DND-41 (cell line): ENCODE results near the gene SLC39A5.

Source experiments
- ATAC-seq: fragments of 200-7000 bp; cut with Tn5 transposase; 3 replicates; pipeline ENCODE4 v1.9.1; 2021; ENCODE audit warnings: low read depth; ENCODE audit not compliant: insufficient read depth
- DNase-seq: peaks from one replicate; pipeline ENCODE4 v3.0.0-alpha.2; 2020
- H2AFZ ChIP-seq: 2 replicates; pipeline ENCODE4 v1.6.0; 2012; ENCODE audit warnings: low read depth, low read length
- H3K27ac ChIP-seq: 2 replicates; pipeline ENCODE4 v1.5.1; 2012; ENCODE audit warnings: low read length, inconsistent platforms
- H3K27me3 ChIP-seq: fragments of 200-600 bp; sonication (generic); 2 replicates; pipeline ENCODE4 v1.6.0; 2012; ENCODE audit warnings: low read length, mild to moderate bottlenecking, inconsistent platforms; ENCODE audit not compliant: insufficient read depth, poor library complexity
- H3K36me3 ChIP-seq: 2 replicates; pipeline ENCODE4 v1.5.1; 2012; ENCODE audit warnings: low read length, inconsistent platforms; ENCODE audit not compliant: insufficient read depth
- H3K4me1 ChIP-seq: 2 replicates; pipeline ENCODE4 v1.5.1; 2012; ENCODE audit warnings: mild to moderate bottlenecking, low read length; ENCODE audit not compliant: insufficient read depth
- H3K4me2 ChIP-seq: 2 replicates; pipeline ENCODE4 v1.6.0; 2012; ENCODE audit warnings: mild to moderate bottlenecking, moderate library complexity, low read length, inconsistent platforms; ENCODE audit not compliant: insufficient read depth
- H3K4me3 ChIP-seq, 2 experiments: fragments of 200-600 bp in 1 of 2; shearing (Covaris generic) in 1 of 2; 2 replicates each; pipeline ENCODE4 v1.5.1; 2012 to 2016; ENCODE audit warnings: inconsistent platforms in 2 of 2, low read length in 2 of 2, mild to moderate bottlenecking in 2 of 2, low read depth in 1 of 2, moderate library complexity in 1 of 2
- H3K79me2 ChIP-seq: 2 replicates; pipeline ENCODE4 v1.6.0; 2012; ENCODE audit warnings: low read length, inconsistent platforms; ENCODE audit not compliant: insufficient read depth
- H3K9ac ChIP-seq: 2 replicates; pipeline ENCODE4 v1.6.0; 2012; ENCODE audit warnings: low read depth, mild to moderate bottlenecking, inconsistent platforms, low read length, moderate library complexity
- H3K9me3 ChIP-seq: 2 replicates; pipeline ENCODE4 v1.5.1; 2012; ENCODE audit warnings: low read length, moderate library complexity, mild to moderate bottlenecking, inconsistent platforms; ENCODE audit not compliant: insufficient read depth, severe bottlenecking
- H4K20me1 ChIP-seq: 2 replicates; pipeline ENCODE4 v1.6.0; 2012; ENCODE audit warnings: low read length; ENCODE audit not compliant: insufficient read depth
- EZH2 ChIP-seq: IDR thresholded peaks from 3 replicates; pipeline ENCODE4 v1.6.1; 2012; ENCODE audit warnings: borderline replicate concordance, low read depth, mild to moderate bottlenecking, moderate library complexity, low read length, inconsistent platforms; ENCODE audit not compliant: severe bottlenecking
- TF ChIP-seq, protein P1 (sequence below): IDR thresholded peaks from 2 replicates; pipeline ENCODE4 v1.5.1; 2012; ENCODE audit warnings: borderline replicate concordance, low read length, moderate library complexity, mild to moderate bottlenecking; ENCODE audit not compliant: poor library complexity, severe bottlenecking; ENCODE audit errors: extremely low read depth

The SLC39A5 gene

DNA sequence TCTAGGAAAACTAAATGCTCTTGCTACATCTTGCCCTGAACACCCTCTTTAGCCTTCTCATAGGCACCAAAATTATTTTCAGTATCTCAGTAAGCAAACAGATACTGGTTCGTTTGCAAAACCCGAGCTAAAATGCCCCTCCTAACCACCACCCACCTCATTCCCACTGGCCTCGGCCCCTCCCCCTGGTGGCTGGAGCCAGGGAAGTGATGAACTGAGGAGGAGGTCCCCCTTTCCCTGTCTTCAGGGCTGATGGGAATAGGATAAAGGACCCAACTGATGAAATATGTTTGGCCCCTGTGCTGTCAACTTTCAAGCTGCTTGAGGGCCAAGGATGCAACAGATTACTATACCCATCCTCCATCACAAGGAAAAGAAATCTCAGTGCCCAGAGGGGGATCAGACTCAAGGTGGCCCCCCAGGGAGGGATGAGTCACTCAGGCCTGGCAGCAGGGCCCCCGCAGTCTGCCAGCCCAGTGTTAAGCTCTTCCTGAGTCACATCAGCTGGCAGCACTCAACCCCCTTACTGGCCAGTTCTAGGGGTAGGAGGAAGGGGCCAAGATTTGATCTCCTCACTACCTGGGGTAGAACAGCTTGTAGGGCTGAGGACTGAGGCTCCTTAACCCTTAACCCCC, 26.6 kb downstream of the SLC39A5 start:
- peaks cover 13% of the 10 kb centered on the region; the same call in 1 of the 2 replicates for H4K20me1 ChIP-seq
- H2AFZ ChIP-seq: no peak overlapping the region
- H3K27ac ChIP-seq: no peak overlapping the region
- no peaks in the 10 kb centered on the region for H3K27me3 ChIP-seq
- H3K4me3 ChIP-seq: peak overlapping the region in 1 of 2 experiments; percentile 99; a peak in 2 of 4 replicates
- TF ChIP-seq EZH2: no peak
- TF ChIP-seq, protein P1, sequence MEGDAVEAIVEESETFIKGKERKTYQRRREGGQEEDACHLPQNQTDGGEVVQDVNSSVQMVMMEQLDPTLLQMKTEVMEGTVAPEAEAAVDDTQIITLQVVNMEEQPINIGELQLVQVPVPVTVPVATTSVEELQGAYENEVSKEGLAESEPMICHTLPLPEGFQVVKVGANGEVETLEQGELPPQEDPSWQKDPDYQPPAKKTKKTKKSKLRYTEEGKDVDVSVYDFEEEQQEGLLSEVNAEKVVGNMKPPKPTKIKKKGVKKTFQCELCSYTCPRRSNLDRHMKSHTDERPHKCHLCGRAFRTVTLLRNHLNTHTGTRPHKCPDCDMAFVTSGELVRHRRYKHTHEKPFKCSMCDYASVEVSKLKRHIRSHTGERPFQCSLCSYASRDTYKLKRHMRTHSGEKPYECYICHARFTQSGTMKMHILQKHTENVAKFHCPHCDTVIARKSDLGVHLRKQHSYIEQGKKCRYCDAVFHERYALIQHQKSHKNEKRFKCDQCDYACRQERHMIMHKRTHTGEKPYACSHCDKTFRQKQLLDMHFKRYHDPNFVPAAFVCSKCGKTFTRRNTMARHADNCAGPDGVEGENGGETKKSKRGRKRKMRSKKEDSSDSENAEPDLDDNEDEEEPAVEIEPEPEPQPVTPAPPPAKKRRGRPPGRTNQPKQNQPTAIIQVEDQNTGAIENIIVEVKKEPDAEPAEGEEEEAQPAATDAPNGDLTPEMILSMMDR: no peak
- DNase-seq (no peak), ATAC-seq (no peak)
- H3K9ac ChIP-seq: peak overlapping the region; percentile 72; the same call in 1 of the 2 replicates
- no peaks in the 10 kb centered on the region for H3K9me3 ChIP-seq
- H3K79me2 ChIP-seq: peaks cover 27% of the 10 kb centered on the region
- peaks cover 30% of the 10 kb centered on the region for H3K4me1 ChIP-seq
- peaks cover 61% of the 10 kb centered on the region for H3K36me3 ChIP-seq
- H3K4me2 ChIP-seq: peak overlapping the region; percentile 83

DNA sequence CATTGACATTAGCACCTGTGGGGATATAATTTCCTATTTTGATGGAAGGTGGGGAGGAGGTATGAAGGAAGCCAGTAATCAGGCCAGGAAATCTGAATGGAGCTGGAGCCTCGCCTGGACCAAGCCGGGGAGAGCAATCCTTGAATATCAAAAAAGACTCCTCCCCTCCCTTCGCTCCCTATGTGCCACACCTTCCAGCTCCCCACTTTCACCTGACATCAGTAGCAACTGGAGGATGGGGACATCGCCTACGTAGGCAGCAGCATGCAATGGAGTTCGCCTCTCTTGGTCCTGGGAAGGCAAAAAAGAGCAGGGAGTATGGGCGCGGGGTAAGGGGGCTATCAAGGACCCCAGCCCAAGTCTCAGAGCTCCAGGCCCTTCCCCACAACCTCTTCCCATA, 27.2 kb downstream of the SLC39A5 start:
- H3K79me2 ChIP-seq: peaks cover 27% of the 10 kb centered on the region
- H3K4me1 ChIP-seq: peaks cover 30% of the 10 kb centered on the region
- no peaks in the 10 kb centered on the region for H3K27me3 ChIP-seq
- H2AFZ ChIP-seq: no peak overlapping the region
- DNase-seq (no peak), ATAC-seq (no peak)
- H3K36me3 ChIP-seq: peaks cover 55% of the 10 kb centered on the region
- H3K4me3 ChIP-seq: peak overlapping the region; percentile 97 to 99; a peak in 3 of 4 replicates
- H3K9ac ChIP-seq: peak overlapping the region; percentile 72
- H3K9me3 ChIP-seq: no peaks in the 10 kb centered on the region
- peak overlapping the region; percentile 86 for H3K27ac ChIP-seq
- TF ChIP-seq, protein P1: no peak
- TF ChIP-seq EZH2: no peak
- H3K4me2 ChIP-seq: peak overlapping the region; percentile 83
- peaks cover 13% of the 10 kb centered on the region; the same call in 1 of the 2 replicates for H4K20me1 ChIP-seq

DNA sequence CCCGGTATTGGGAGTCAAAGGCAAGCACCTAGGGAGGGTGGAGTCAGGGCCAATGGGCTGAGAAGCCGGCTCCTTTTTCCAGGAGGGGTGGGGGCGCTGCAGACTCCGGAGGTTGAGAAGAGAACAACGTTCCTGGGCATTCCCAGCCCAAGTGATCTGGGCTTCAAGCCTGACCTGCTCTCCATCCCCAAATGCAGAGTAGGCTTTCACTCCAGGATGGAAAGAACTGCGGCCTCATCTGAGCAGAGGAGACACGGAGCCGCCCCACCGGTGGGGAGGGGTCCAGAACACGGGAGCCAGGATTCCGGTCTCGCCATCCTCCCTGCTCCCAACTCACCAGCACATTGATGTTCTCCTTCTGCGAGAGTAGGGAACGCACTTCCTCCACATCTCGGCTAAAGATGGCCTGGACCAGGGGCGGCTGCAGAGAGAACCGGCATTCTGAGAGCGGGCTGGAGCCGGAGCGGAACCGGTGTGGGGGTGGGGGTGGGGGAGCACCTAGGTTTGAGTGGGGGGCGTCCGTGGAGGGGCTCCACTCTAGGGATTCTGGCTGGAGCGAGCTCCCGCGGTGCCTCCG, 27.7 kb downstream of the SLC39A5 start:
- H3K4me1 ChIP-seq: peaks cover 30% of the 10 kb centered on the region
- H3K4me3 ChIP-seq: peak overlapping the region; percentile 97 to 99
- no peaks in the 10 kb centered on the region for H3K9me3 ChIP-seq
- H3K79me2 ChIP-seq: peaks cover 27% of the 10 kb centered on the region
- peak overlapping the region; percentile 100 for H2AFZ ChIP-seq
- TF ChIP-seq, protein P1: no peak
- no peak for TF ChIP-seq EZH2
- peak; percentile 32 for ATAC-seq
- no peaks in the 10 kb centered on the region for H3K27me3 ChIP-seq
- H4K20me1 ChIP-seq: peaks cover 12% of the 10 kb centered on the region; the same call in 1 of the 2 replicates
- peak overlapping the region; percentile 72 for H3K9ac ChIP-seq
- H3K4me2 ChIP-seq: peak overlapping the region; percentile 83
- H3K27ac ChIP-seq: peak overlapping the region; percentile 86
- H3K36me3 ChIP-seq: peaks cover 50% of the 10 kb centered on the region
- peak; percentile 39 for DNase-seq
